GM12873 (cell line): ENCODE data around the gene BCL6.

Experiments
- CTCF ChIP-seq: IDR thresholded peaks from 2 replicates; pipeline ENCODE4 v1.5.1; 2012; ENCODE audit warnings: low read depth, mild to moderate bottlenecking, moderate library complexity, low read length, control low read depth; ENCODE audit not compliant: insufficient read depth; ENCODE audit errors: missing control alignments

Gene BCL6

GRCh38 chr3:187746059-187746441, 782 bp upstream of the BCL6 start:
- TF ChIP-seq CTCF, result no peak

- TF ChIP-seq CTCF, result no peak
These were observed 808 bp downstream of the BCL6 start for GRCh38 chr3:187744169-187745151.

GRCh38 chr3:187743195-187744141, 1.8 kb downstream of the BCL6 start:
- no peak for TF ChIP-seq CTCF

- no peak for TF ChIP-seq CTCF
These were observed 2.7 kb downstream of the BCL6 start for GRCh38 chr3:187742351-187743171.

GRCh38 chr3:187741403-187742350, 3.6 kb downstream of the BCL6 start:
- peak; percentile 71 for TF ChIP-seq CTCF

GRCh38 chr3:187740421-187741399, 4.6 kb downstream of the BCL6 start:
- TF ChIP-seq CTCF, result peak; percentile 86
